Mammary epithelial cell (primary cell): ENCODE results near the gene LYRM4.

ENCODE experiments used
- CTCF ChIP-seq, 2 donors: IDR thresholded peaks in 1 of 2; conservative IDR thresholded peaks in 1 of 2; 2 replicates each; pipeline ENCODE4 v1.5.1; 2011 to 2012; ENCODE audit warnings: inconsistent platforms in 2 of 2, low read length in 2 of 2, mild to moderate bottlenecking in 2 of 2, control low read depth in 1 of 2, low read depth in 1 of 2; ENCODE audit not compliant: insufficient read depth in 1 of 2; ENCODE audit errors: extremely low read depth in 1 of 2
- EZH2 ChIP-seq: IDR thresholded peaks from 2 replicates; pipeline ENCODE4 v1.6.1; 2012; ENCODE audit warnings: low read length, inconsistent platforms, borderline replicate concordance

GRCh38 chr6:5261545-5262109 is 877 bp upstream of the LYRM4 start:
- no peak for TF ChIP-seq EZH2
- no peak for TF ChIP-seq CTCF (conservative IDR thresholded peaks at IDR 0.05 in 1 of 2, IDR thresholded peaks at IDR 0.05 in 1 of 2; ENCODE audit: extremely low read depth in 1 of 2, insufficient read depth in 1 of 2, low read depth in 1 of 2, low read length in 2 of 2)
